Endodermal cell (in vitro differentiated cells): Measurements from ENCODE around the gene NSUN6. TPM values are rescaled to one million over a fixed set of nuclear protein-coding genes. Genes with fewer than 3 reads are reported as not detected.

Experiments
- DNase-seq: peaks from one replicate; pipeline ENCODE4 v3.0.0-alpha.2; 2017
- H3K27ac ChIP-seq: 2 replicates; pipeline ENCODE4 v1.5.1; 2013; ENCODE audit warnings: mild to moderate bottlenecking, low read depth, low read length, moderate library complexity
- H3K27me3 ChIP-seq: 2 replicates; pipeline ENCODE4 v1.6.1; 2013; ENCODE audit warnings: mild to moderate bottlenecking, low read length, moderate library complexity; ENCODE audit not compliant: insufficient read depth, control insufficient read depth, poor library complexity, severe bottlenecking
- H3K36me3 ChIP-seq: 2 replicates; pipeline ENCODE4 v1.7.0; 2013; ENCODE audit warnings: mild to moderate bottlenecking, low read length, moderate library complexity; ENCODE audit not compliant: control insufficient read depth, insufficient read depth
- H3K4me1 ChIP-seq: one replicate; pipeline ENCODE4 v1.7.0; 2013; ENCODE audit warnings: low read length; ENCODE audit not compliant: control insufficient read depth, insufficient read depth
- H3K4me3 ChIP-seq: 2 replicates; pipeline ENCODE4 v1.5.1; 2013; ENCODE audit warnings: mild to moderate bottlenecking, low read length, moderate library complexity
- H3K9ac ChIP-seq: 2 replicates; pipeline ENCODE4 v1.6.1; 2013; ENCODE audit warnings: mild to moderate bottlenecking, low read length, moderate library complexity; ENCODE audit not compliant: poor library complexity, severe bottlenecking; ENCODE audit errors: extremely low read depth
- H3K9me3 ChIP-seq: 2 replicates; pipeline ENCODE4 v1.6.1; 2013; ENCODE audit warnings: mild to moderate bottlenecking, low read length, moderate library complexity; ENCODE audit not compliant: control insufficient read depth
- H3K27ac Mint-ChIP-seq: 2 replicates; pipeline ENCODE4 v1.8.0; 2020; ENCODE audit warnings: mixed read lengths
- H3K27me3 Mint-ChIP-seq: 2 replicates; pipeline ENCODE4 v1.8.0; 2021; ENCODE audit warnings: mild to moderate bottlenecking, mixed read lengths; ENCODE audit not compliant: insufficient read depth
- H3K36me3 Mint-ChIP-seq: 2 replicates; pipeline ENCODE4 v1.8.0; 2020; ENCODE audit warnings: low read depth, mixed read lengths
- H3K4me1 Mint-ChIP-seq: 2 replicates; pipeline ENCODE4 v1.8.0; 2020; ENCODE audit warnings: mixed read lengths
- H3K4me3 Mint-ChIP-seq: 2 replicates; pipeline ENCODE4 v1.8.0; 2020; ENCODE audit warnings: mild to moderate bottlenecking, moderate library complexity, mixed read lengths
- H3K9me3 Mint-ChIP-seq: 2 replicates; pipeline ENCODE4 v1.8.0; 2020; ENCODE audit warnings: mild to moderate bottlenecking, mixed read lengths
- WGBS, 2 experiments: methylation state at CpG; one replicate each; pipeline versions ENCODE4 v1.1.5 to v1.1.7; 2013; ENCODE audit warnings: missing lambda C conversion rate in 2 of 2, mixed read lengths in 1 of 2; ENCODE audit not compliant: insufficient coverage in 1 of 2, insufficient read length in 1 of 2; 5-methylcytosine and 5-hydroxymethylcytosine counted together
- total RNA-seq, 2 donors: library from RNA; stranded (reverse); fragmentation: NEBNext Ultra II Directional in 1 of 2; extraction: Animal tissue kit (Norgen Biotek cat#: 25700) in 1 of 2; gene quantifications; 2 replicates in 1 of 2; 3 replicates in 1 of 2; pipeline ENCODE4 v1.2.1, GENCODE V29; 2021
- TF ChIP-seq, protein P1 (sequence below): fragments of 200-600 bp; sonication (generic); conservative IDR thresholded peaks from 2 replicates; pipeline ENCODE4 v1.5.0; 2021; ENCODE audit warnings: antibody characterized with exemption, mild to moderate bottlenecking

NSUN6 gene
- total RNA-seq, 2 donors from 2014 or later = 10.6 to 15.4 TPM

DNA sequence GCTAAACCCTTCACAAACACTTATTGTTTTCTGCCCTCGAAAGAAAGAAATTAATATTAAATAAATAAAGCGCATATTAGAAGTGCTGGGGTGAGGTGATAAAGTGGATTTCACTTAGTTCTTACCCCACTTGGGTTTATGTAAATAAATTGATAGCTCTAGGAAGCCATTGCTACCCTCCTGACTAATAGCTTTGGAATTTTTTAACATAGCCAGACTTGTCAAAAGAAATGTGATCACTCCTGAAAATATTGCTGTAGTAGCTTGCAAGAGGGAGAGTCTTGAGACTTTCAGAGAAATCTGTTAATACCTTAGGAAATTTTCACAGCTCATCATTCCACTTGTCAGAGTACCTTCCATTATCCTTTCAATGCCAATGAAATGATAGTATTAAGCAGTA, 15.4 kb upstream of the NSUN6 start:
- Mint-ChIP-seq H3K27ac (peak overlapping the region; percentile 44), H3K27me3 (no peaks in the 10 kb centered on the region), H3K4me1 (peaks cover 35% of the 10 kb centered on the region), H3K36me3 (peaks cover 51% of the 10 kb centered on the region), H3K4me3 (no peak overlapping the region), H3K9me3 (no peaks in the 10 kb centered on the region)
- Histone ChIP-seq H3K4me1 (peaks cover 4% of the 10 kb centered on the region), H3K9me3 (peaks cover 7% of the 10 kb centered on the region), H3K36me3 (peaks cover 60% of the 10 kb centered on the region), H3K9ac (no peak overlapping the region), H3K27me3 (no peaks in the 10 kb centered on the region), H3K27ac (peak overlapping the region; percentile 48), H3K4me3 (peak overlapping the region; percentile 6)
- TF ChIP-seq, protein P1, sequence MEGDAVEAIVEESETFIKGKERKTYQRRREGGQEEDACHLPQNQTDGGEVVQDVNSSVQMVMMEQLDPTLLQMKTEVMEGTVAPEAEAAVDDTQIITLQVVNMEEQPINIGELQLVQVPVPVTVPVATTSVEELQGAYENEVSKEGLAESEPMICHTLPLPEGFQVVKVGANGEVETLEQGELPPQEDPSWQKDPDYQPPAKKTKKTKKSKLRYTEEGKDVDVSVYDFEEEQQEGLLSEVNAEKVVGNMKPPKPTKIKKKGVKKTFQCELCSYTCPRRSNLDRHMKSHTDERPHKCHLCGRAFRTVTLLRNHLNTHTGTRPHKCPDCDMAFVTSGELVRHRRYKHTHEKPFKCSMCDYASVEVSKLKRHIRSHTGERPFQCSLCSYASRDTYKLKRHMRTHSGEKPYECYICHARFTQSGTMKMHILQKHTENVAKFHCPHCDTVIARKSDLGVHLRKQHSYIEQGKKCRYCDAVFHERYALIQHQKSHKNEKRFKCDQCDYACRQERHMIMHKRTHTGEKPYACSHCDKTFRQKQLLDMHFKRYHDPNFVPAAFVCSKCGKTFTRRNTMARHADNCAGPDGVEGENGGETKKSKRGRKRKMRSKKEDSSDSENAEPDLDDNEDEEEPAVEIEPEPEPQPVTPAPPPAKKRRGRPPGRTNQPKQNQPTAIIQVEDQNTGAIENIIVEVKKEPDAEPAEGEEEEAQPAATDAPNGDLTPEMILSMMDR = no peak
- no CpG with 5 or more reads among the region's 2 CpGs for WGBS, 2 experiments
- no peak for DNase-seq

DNA sequence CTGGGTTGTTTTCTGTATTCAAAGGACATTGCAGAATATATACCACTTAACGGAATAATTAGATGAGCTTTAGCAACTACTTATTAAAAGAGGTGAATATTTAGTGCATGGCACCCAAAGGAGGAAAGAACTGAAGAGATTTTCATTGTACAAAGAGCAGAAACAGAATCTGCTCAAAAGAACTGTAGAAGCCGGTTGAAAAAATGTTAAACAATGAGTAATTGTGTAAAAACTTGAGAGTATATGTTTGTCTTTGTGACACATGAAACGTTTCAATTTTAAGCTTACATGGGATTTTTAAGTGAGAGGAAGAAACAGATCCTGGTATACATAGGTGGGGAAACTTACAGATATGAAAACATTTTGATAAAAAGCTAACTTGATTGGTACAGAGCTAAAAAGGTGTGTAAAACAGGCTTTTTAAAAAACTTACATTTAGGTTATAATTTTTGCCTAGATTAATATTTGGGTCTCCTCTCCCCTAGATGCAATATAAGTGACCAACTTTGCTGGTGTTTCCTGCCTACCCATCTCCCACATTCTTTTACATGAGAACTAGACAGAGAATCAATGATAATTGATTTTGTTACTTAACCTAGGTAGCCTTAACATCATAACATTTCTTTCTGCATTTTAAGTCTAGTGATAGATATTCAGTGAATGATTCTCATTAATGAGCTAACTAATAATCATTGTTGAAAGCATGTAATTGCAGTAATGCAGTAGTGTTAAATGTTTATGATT, 14.6 kb upstream of the NSUN6 start:
- H3K27ac ChIP-seq = no peak overlapping the region
- peaks cover 7% of the 10 kb centered on the region for H3K9me3 ChIP-seq

DNA sequence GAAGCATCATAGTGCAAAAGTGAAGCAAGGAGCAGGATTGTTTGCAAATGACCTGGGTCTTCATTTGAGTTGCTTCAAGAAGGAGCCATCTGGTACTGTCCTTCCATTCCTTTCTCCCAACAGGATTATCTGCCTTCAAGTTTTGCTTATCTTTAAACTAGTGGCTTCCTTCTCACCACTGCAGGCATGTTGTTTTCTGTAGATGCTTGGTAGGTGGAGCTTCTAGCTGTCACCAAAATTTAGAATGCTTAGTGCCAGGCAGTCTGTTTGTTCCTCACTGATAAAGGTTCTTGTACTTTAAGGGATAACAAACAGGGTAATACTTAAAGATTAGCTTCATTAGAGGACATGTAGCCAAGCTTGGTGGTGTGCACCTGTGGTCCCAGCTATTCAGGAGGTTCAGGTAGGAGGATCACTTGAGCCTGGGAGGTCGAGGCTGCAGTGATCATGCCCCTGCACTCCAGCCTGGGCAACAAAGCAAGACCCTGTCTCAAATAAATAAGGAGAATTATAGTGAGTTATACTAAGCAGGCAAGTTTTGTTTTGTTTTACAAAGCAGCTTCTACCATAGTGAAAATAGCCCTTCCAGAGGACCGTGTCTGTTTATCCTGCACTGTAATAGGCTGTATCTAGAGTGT, 13.6 kb upstream of the NSUN6 start:
- Histone ChIP-seq H3K9me3 (peaks cover 7% of the 10 kb centered on the region), H3K27ac (no peak overlapping the region), H3K9ac (no peak overlapping the region), H3K27me3 (no peaks in the 10 kb centered on the region), H3K4me3 (no peak overlapping the region), H3K4me1 (peaks cover 4% of the 10 kb centered on the region), H3K36me3 (peaks cover 51% of the 10 kb centered on the region)
- Mint-ChIP-seq H3K4me3 (no peak overlapping the region), H3K36me3 (peaks cover 37% of the 10 kb centered on the region), H3K27ac (no peak overlapping the region), H3K4me1 (peaks cover 49% of the 10 kb centered on the region), H3K9me3 (no peaks in the 10 kb centered on the region), H3K27me3 (no peaks in the 10 kb centered on the region)
- no peak for DNase-seq
- 91 to 100% methylated on average over 1 to 2 of the region's 2 CpGs for WGBS, 2 experiments
- TF ChIP-seq, protein P1 = no peak

More for the DNA sequence above, 14.6 kb upstream of the NSUN6 start:
- H3K4me1 Mint-ChIP-seq = peaks cover 43% of the 10 kb centered on the region
- H3K4me3 ChIP-seq = peak overlapping the region; percentile 32
- no peak overlapping the region for H3K4me3 Mint-ChIP-seq
- H3K9ac ChIP-seq = no peak overlapping the region
- H3K27me3 Mint-ChIP-seq = no peaks in the 10 kb centered on the region
- TF ChIP-seq, protein P1 = no peak
- 72 to 74% methylated on average over 3 of the region's 3 CpGs for whole genome bisulfite sequencing, 2 experiments
- peaks cover 4% of the 10 kb centered on the region for H3K4me1 ChIP-seq
- H3K36me3 Mint-ChIP-seq = peaks cover 46% of the 10 kb centered on the region
- DNase-seq = no peak
- peaks cover 59% of the 10 kb centered on the region for H3K36me3 ChIP-seq
- H3K9me3 Mint-ChIP-seq = no peaks in the 10 kb centered on the region
- no peaks in the 10 kb centered on the region for H3K27me3 ChIP-seq
- peak overlapping the region; percentile 34 for H3K27ac Mint-ChIP-seq
